IPS DF 4.7 (cell line): ENCODE measurements around the gene ANKMY1.

ENCODE experiments used
- DNase-seq: peaks from one replicate; pipeline ENCODE4 v3.0.0-alpha.2; 2013; ENCODE audit warnings: low spot score; ENCODE audit errors: extremely low read depth

ANKMY1 gene

GRCh38 chr2:240506406-240507059 is 51.3 kb downstream of the ANKMY1 start:
- DNase-seq: no peak

GRCh38 chr2:240505910-240506309 is 51.9 kb downstream of the ANKMY1 start:
- DNase-seq: no peak

GRCh38 chr2:240503848-240504247 is 53.9 kb downstream of the ANKMY1 start:
- no peak for DNase-seq

DNA sequence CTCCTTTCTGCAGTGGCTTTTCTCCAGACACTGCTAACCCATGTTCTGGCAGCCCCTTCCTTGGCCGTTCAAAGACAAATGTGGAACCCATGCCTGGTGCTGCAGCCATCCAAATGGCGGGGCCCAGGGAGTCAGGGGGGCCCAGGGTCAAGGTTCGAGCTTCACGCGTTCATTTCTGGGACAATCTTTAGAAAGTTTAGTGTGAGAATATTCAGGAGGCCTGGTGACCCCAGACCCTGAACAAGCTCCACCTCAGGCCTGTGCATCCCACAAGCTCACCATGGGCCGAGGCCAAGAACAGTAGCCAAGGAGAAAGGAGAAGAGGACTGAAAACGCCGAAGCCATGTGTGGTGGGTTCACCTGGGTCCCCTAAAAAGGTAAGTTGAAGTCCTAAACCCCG is 54.4 kb downstream of the ANKMY1 start:
- DNase-seq: no peak

GRCh38 chr2:240502430-240503121 is 55.2 kb downstream of the ANKMY1 start:
- no peak for DNase-seq

- no peak for DNase-seq
Measured at GRCh38 chr2:240502059-240502429, 55.7 kb downstream of the ANKMY1 start.

- no peak for DNase-seq
Measured at GRCh38 chr2:240501531-240501991, 56.2 kb downstream of the ANKMY1 start.

GRCh38 chr2:240500561-240501423 is 57.0 kb downstream of the ANKMY1 start:
- no peak for DNase-seq

DNA sequence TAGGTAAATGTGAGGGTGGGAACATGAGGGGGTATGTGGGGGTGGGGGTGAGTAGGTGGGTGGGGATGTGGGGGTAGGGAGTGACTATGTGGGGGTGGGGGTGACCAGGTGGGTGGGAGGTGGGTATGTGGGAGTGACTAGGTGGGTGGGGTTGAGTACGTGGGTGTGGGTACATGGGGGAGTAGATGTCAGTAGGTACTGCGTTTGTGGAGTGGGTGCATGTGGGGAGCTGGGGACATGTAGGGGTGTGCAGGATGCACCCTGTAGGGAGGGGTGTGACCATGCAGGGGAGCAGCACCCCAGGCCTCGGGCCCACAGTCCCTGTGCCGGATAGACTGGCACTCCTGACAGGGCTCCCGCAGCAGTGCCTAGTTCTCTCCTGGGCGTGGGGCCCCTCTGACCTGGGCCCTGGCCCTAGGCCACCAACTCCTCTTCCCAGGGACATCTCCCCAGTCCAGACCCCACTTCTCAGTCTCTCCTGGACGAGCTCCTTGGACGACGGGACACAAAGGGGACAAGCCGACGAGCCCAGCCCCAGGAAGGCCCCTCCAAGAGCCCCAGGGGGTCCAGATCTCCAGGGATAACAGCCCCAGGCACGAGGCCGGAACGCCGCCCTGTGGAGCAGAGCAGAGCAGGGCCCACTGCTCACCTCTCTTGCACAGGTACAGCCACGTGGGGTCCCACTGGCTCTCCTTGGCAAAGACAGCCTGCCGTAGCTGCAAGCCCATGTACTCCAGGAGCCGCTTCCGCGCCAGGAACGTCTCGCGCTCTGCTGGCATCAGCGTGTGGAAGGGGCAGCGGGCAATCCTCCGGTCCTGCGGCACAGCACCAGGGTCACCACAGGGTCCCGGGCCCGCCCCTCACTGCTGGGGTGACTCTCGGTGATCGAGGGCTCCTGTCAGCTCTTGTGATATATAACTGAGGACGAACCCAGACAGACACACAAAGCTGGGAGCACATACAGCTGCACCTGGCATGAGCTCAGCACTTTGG is 58.2 kb downstream of the ANKMY1 start:
- DNase-seq: no peak

GRCh38 chr2:240498958-240499260 is 58.9 kb downstream of the ANKMY1 start:
- no peak for DNase-seq

DNA sequence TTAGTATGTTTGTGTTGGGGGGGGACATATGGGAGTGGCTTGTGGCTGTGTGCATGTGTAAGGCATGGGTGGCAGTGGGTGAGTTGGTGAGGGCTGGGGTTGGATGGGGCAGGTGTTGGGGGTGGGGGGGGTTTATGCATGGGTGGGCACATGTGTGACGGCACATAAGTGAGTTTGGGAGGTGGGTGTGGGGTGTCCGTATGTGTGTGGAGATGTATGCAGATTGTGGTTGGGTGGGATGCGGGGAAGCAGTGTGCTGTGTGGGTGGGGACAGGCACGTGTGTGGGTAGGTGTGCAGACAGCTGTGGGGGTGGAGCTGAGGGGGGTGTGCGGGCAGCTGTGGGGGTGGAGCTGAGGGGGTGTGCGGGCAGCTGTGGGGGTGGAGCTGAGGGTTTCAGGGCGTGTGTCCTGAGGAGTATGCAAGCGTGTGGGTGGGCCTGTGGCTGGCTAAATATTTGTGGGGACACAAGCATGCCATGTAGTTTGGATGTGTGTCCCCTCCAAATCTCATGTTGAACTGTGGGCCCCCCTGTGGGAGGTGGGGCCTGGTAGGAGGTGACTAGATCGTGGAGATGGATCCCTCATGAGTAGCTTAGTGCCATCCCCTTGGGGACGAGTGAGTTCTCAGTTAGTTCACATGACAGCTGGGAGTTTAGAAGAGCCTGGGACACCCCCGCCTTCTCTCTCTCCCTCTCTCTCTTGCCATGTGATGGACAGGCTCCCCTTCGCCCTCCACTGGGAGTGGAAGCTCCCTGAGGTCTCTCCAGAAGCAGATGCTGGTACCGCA is 59.4 kb downstream of the ANKMY1 start:
- DNase-seq: no peak

GRCh38 chr2:240497082-240497481 is 60.7 kb downstream of the ANKMY1 start:
- peak; percentile 64 for DNase-seq

GRCh38 chr2:240494942-240495341 is 62.8 kb downstream of the ANKMY1 start:
- peak; percentile 5 for DNase-seq

GRCh38 chr2:240494194-240494793 is 63.5 kb downstream of the ANKMY1 start:
- DNase-seq: no peak

GRCh38 chr2:240491483-240491882 is 66.3 kb downstream of the ANKMY1 start:
- DNase-seq: no peak

GRCh38 chr2:240482141-240482540 is 75.6 kb downstream of the ANKMY1 start:
- no peak for DNase-seq

DNA sequence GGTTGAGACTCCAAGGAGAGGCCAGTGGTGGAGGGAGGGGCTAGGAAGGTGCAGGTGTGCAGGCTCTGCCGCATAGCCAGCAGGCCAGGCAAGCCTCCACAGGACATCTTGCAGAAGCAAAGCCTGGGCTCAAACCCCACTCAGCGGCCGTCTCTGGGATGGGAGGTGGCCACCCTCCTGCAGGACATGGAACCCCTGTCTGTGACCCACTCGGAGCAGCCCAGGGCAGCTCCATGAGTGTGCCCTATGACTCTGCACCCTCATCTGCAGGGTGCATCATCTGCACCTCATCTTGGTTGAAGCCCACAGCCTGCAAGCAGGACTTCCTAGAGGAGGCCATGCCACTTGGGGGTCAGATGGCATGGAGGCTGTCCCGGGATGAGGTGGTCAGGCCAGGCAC is 76.1 kb downstream of the ANKMY1 start:
- DNase-seq: no peak

GRCh38 chr2:240480834-240481623 is 76.8 kb downstream of the ANKMY1 start:
- DNase-seq: no peak

DNA sequence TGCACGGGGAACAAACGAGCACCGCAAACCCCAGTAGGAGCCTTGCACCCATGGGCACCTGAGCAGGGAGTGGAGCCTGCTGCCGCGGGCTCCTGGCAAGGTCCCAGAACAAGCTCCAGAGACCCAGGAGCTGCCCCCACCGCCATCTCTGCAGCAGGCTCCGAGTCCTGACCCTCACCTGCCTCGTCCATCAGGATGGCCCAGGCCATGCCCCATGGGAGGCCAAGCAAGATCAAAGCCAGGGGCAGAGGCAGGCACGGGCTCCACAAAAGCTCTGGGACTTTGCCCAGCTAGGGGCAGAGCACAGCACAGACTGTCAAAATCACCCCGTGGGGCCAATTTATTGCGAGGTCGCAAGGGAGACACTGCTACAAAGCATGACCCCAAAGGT is 78.7 kb downstream of the ANKMY1 start:
- no peak for DNase-seq
